DMS79 treated with DMSO at 0.1 percent for 48 hours (cell line): ENCODE measurements around the gene IQCK.
A peak's percentile ranks its signal among the peaks of the same experiment; 100 is the strongest.

ENCODE experiments used
- DNase-seq: peaks from one replicate; lab custom pipeline; 2025; lab: John Stamatoyannopoulos, UW

Gene IQCK

GRCh38 chr16:19884611-19885450 is 166.8 kb downstream of the IQCK start, which contains the start of gene GPRC5B:
GPRC5B (minus strand) TSS chr16:19884848; CDS start chr16:19872845, 12,003 bp downstream.
- no peak for DNase-seq

- DNase-seq, result no peak
Measured at GRCh38 chr16:19885451-19886072, 167.5 kb downstream of the IQCK start.

- peak; percentile 68 for DNase-seq
Measured at GRCh38 chr16:19886073-19886941, 168.2 kb downstream of the IQCK start.

GRCh38 chr16:19888834-19889233 is 170.8 kb downstream of the IQCK start:
- DNase-seq, result no peak

GRCh38 chr16:19890901-19891300 is 172.8 kb downstream of the IQCK start:
- no peak for DNase-seq

- DNase-seq, result no peak
Measured at GRCh38 chr16:19892902-19893301, 174.8 kb downstream of the IQCK start.

- no peak for DNase-seq
Measured at GRCh38 chr16:19894586-19894985, 176.5 kb downstream of the IQCK start.

GRCh38 chr16:19896951-19897350 is 178.9 kb downstream of the IQCK start:
- no peak for DNase-seq

- no peak for DNase-seq
Measured at GRCh38 chr16:19898166-19898565, 180.1 kb downstream of the IQCK start.

GRCh38 chr16:19898924-19899604 is 181.0 kb downstream of the IQCK start:
- peak; percentile 57 for DNase-seq

GRCh38 chr16:19899605-19899955 is 181.5 kb downstream of the IQCK start:
- no peak for DNase-seq

GRCh38 chr16:19901164-19901563 is 183.1 kb downstream of the IQCK start:
- DNase-seq, result no peak

- DNase-seq, result peak; percentile 40
Measured at GRCh38 chr16:19907161-19907992, 189.3 kb downstream of the IQCK start.
